Duodenal mucosa (tissue), 2 donors: Measurements from ENCODE around the gene RASA3.

Experiments
- H3K27ac ChIP-seq: one replicate; pipeline ENCODE4 v1.7.0; 2013; ENCODE audit warnings: low read depth, low read length
- H3K27me3 ChIP-seq, 2 donors: one replicate each; pipeline ENCODE4 v1.7.0; 2013; ENCODE audit warnings: low read length in 2 of 2, control low read depth in 1 of 2; ENCODE audit not compliant: insufficient read depth in 2 of 2, control insufficient read depth in 1 of 2
- H3K36me3 ChIP-seq, 2 donors: one replicate each; pipeline ENCODE4 v1.7.0; 2013; ENCODE audit warnings: low read length in 2 of 2, control low read depth in 1 of 2; ENCODE audit not compliant: insufficient read depth in 2 of 2, control insufficient read depth in 1 of 2
- H3K4me1 ChIP-seq, 2 donors: one replicate each; pipeline ENCODE4 v1.7.0; 2013; ENCODE audit warnings: low read length in 2 of 2, control low read depth in 1 of 2; ENCODE audit not compliant: insufficient read depth in 2 of 2, control insufficient read depth in 1 of 2
- H3K4me3 ChIP-seq, 2 donors: one replicate each; pipeline ENCODE4 v1.7.0; 2013; ENCODE audit warnings: low read length in 2 of 2, low read depth in 1 of 2
- H3K9ac ChIP-seq, 2 donors: one replicate each; pipeline ENCODE4 v1.7.0; 2013; ENCODE audit warnings: low read length in 2 of 2, low read depth in 1 of 2
- H3K9me3 ChIP-seq, 2 donors: one replicate each; pipeline ENCODE4 v1.7.0; 2013; ENCODE audit warnings: low read length in 2 of 2, control low read depth in 1 of 2; ENCODE audit not compliant: control insufficient read depth in 1 of 2

Gene RASA3

GRCh38 chr13:114096031-114096485, 36.4 kb downstream of the RASA3 start:
- no peak overlapping the region for H3K27ac ChIP-seq
- peaks cover 0 to 5% of the 10 kb centered on the region in 2 donors for H3K9me3 ChIP-seq
- no peak overlapping the region for H3K4me3 ChIP-seq
- H3K9ac ChIP-seq: no peak overlapping the region
- H3K36me3 ChIP-seq: no peaks in the 10 kb centered on the region
- H3K4me1 ChIP-seq: no peaks in the 10 kb centered on the region
- no peaks in the 10 kb centered on the region for H3K27me3 ChIP-seq

- Histone ChIP-seq H3K36me3 (no peaks in the 10 kb centered on the region), H3K9me3 (peaks cover 0 to 5% of the 10 kb centered on the region in 2 donors), H3K27me3 (no peaks in the 10 kb centered on the region), H3K4me1 (no peaks in the 10 kb centered on the region), H3K4me3 (no peak overlapping the region), H3K27ac (no peak overlapping the region), H3K9ac (no peak overlapping the region)
These were observed 36.9 kb downstream of the RASA3 start for GRCh38 chr13:114095486-114095885.

- Histone ChIP-seq H3K36me3 (no peaks in the 10 kb centered on the region), H3K4me3 (no peak overlapping the region), H3K9ac (no peak overlapping the region), H3K4me1 (no peaks in the 10 kb centered on the region), H3K27me3 (no peaks in the 10 kb centered on the region), H3K9me3 (peaks cover 0 to 5% of the 10 kb centered on the region in 2 donors), H3K27ac (no peak overlapping the region)
These were observed 39.3 kb downstream of the RASA3 start for GRCh38 chr13:114093118-114093517.

GRCh38 chr13:114092468-114092867, 40.0 kb downstream of the RASA3 start:
- no peak overlapping the region for H3K4me3 ChIP-seq
- H3K27me3 ChIP-seq: no peaks in the 10 kb centered on the region
- no peak overlapping the region for H3K27ac ChIP-seq
- H3K4me1 ChIP-seq: no peaks in the 10 kb centered on the region
- H3K36me3 ChIP-seq: no peaks in the 10 kb centered on the region
- peaks cover 0 to 5% of the 10 kb centered on the region in 2 donors for H3K9me3 ChIP-seq
- no peak overlapping the region for H3K9ac ChIP-seq

- Histone ChIP-seq H3K36me3 (no peaks in the 10 kb centered on the region), H3K4me1 (no peaks in the 10 kb centered on the region), H3K9me3 (peaks cover 0 to 5% of the 10 kb centered on the region in 2 donors), H3K9ac (no peak overlapping the region), H3K4me3 (no peak overlapping the region), H3K27ac (no peak overlapping the region), H3K27me3 (no peaks in the 10 kb centered on the region)
These were observed 41.9 kb downstream of the RASA3 start for GRCh38 chr13:114090476-114090875.

- H3K9ac ChIP-seq: no peak overlapping the region
- peaks cover 0 to 5% of the 10 kb centered on the region in 2 donors for H3K9me3 ChIP-seq
- no peak overlapping the region for H3K27ac ChIP-seq
- no peaks in the 10 kb centered on the region for H3K4me1 ChIP-seq
- H3K27me3 ChIP-seq: no peaks in the 10 kb centered on the region
- no peaks in the 10 kb centered on the region for H3K36me3 ChIP-seq
- no peak overlapping the region for H3K4me3 ChIP-seq
These were observed 42.5 kb downstream of the RASA3 start for GRCh38 chr13:114089751-114090400.

- Histone ChIP-seq H3K27me3 (no peaks in the 10 kb centered on the region), H3K36me3 (no peaks in the 10 kb centered on the region), H3K27ac (no peak overlapping the region), H3K9me3 (peaks cover 0 to 5% of the 10 kb centered on the region in 2 donors), H3K4me1 (no peaks in the 10 kb centered on the region), H3K4me3 (no peak overlapping the region), H3K9ac (no peak overlapping the region)
These were observed 43.1 kb downstream of the RASA3 start for GRCh38 chr13:114089341-114089740.

GRCh38 chr13:114088863-114089262, 43.6 kb downstream of the RASA3 start:
- Histone ChIP-seq H3K36me3 (no peaks in the 10 kb centered on the region), H3K27me3 (no peaks in the 10 kb centered on the region), H3K9me3 (peaks cover 0 to 5% of the 10 kb centered on the region in 2 donors), H3K4me3 (no peak overlapping the region), H3K4me1 (no peaks in the 10 kb centered on the region), H3K27ac (no peak overlapping the region), H3K9ac (no peak overlapping the region)

- Histone ChIP-seq H3K4me1 (no peaks in the 10 kb centered on the region), H3K27me3 (no peaks in the 10 kb centered on the region), H3K9ac (no peak overlapping the region), H3K4me3 (no peak overlapping the region), H3K27ac (no peak overlapping the region), H3K9me3 (peaks cover 0 to 5% of the 10 kb centered on the region in 2 donors), H3K36me3 (no peaks in the 10 kb centered on the region)
These were observed 44.2 kb downstream of the RASA3 start for GRCh38 chr13:114088234-114088633.

- H3K4me3 ChIP-seq: no peak overlapping the region
- H3K9ac ChIP-seq: no peak overlapping the region
- H3K36me3 ChIP-seq: no peaks in the 10 kb centered on the region
- H3K9me3 ChIP-seq: peaks cover 0 to 5% of the 10 kb centered on the region in 2 donors
- no peaks in the 10 kb centered on the region for H3K27me3 ChIP-seq
- H3K27ac ChIP-seq: no peak overlapping the region
- H3K4me1 ChIP-seq: no peaks in the 10 kb centered on the region
These were observed 45.0 kb downstream of the RASA3 start for GRCh38 chr13:114087430-114087829.
